Pancreas (tissue), 10 donors: Measurements from ENCODE around the gene SLC5A2. TPM values are rescaled to one million over a fixed set of nuclear protein-coding genes. Genes with fewer than 3 reads are reported as not detected.

Experiments
- ATAC-seq, 4 donors: fragments of 200-7000 bp; cut with Tn5 transposase; one replicate each; pipeline versions ENCODE4 v1.8.0 to v1.9.1; 2020; ENCODE audit warnings: mild to moderate bottlenecking in 4 of 4, moderate library complexity in 4 of 4
- DNase-seq, 6 donors: peaks; one replicate each; pipeline ENCODE4 v3.0.0-alpha.2; 2020
- FAIRE-seq: peaks from 2 replicates; lab custom pipeline; 2012; peaks lifted over from hg19 to GRCh38; lab: Jason Lieb, UNC
- H3K27ac ChIP-seq, 4 donors: fragments of 200-600 bp; sonication (generic); 1 replicate in 3 of 4; 2 replicates in 1 of 4; pipeline versions ENCODE4 v1.5.0 to v1.8.0; 2020
- H3K27me3 ChIP-seq, 4 donors: fragments of 200-600 bp; one replicate each; pipeline ENCODE4 v1.8.0; 2021
- H3K36me3 ChIP-seq, 3 donors: fragments of 200-600 bp; sonication (generic) in 1 of 3; one replicate each; pipeline versions ENCODE4 v1.5.0 to v1.8.0; 2020 to 2021
- H3K4me1 ChIP-seq, 3 donors: fragments of 200-600 bp; one replicate each; pipeline ENCODE4 v1.8.0; 2021
- H3K4me3 ChIP-seq, 4 donors: fragments of 200-600 bp; sonication (generic) in 2 of 4; one replicate each; pipeline versions ENCODE4 v1.5.0 to v1.8.0; 2020 to 2021
- H3K9me3 ChIP-seq, 4 donors: fragments of 200-600 bp; one replicate each; pipeline ENCODE4 v1.8.0; 2021
- WGBS, 2 donors: extraction: QIAGEN DNeasy Blood & Tissue Kit; methylation state at CpG; one replicate each; pipeline ENCODE4 v1.1.7; 2013; 5-methylcytosine and 5-hydroxymethylcytosine counted together
- intact Hi-C, 3 donors: fragments of 100-400 bp; cut with DNase I; formaldehyde crosslinking; loops; one replicate each; pipeline versions ENCODE4 v1.11.1 to v1.14.2; 2022
- polyA plus RNA-seq, 2 donors: library from polyadenylated mRNA; stranded (reverse); fragments of 200-250 nt; gene quantifications; one replicate each; pipeline ENCODE4 v1.2.3, GENCODE V29; 2013
- total RNA-seq, 6 donors: library from RNA; stranded (reverse); fragmentation: NEBNext Ultra II Directional in 4 of 6; extraction: Animal tissue kit (Norgen Biotek cat#: 25700) in 4 of 6; gene quantifications; one replicate each; pipeline versions ENCODE4 v1.2.1 to v1.2.4, GENCODE V29; 2021 to 2023
- TF ChIP-seq, protein P1 (sequence below), 4 donors: fragments of 200-600 bp; sonication (generic) in 3 of 4; IDR thresholded peaks; one replicate each; pipeline versions ENCODE4 v1.5.0 to v1.8.0; 2021; ENCODE audit warnings: antibody characterized with exemption in 4 of 4
- donor health status: healthy with polysubstance abuse.
- donor health status: DM: no; HTN: no; CAD: no; lungs with moderate emphysema.
- donor health status: DM: no; HTN: no; CAD: no.
- donor health status: control.
- donor health status: control.
- donor health status: Bipolar disorder and iron deficiency.
- donor health status: DM: yes; HTN: yes; CAD: no.
- donor health status: DM: no; HTN: no; CAD: no.
- donor health status: DM: no; HTN: no; CAD: no.
- donor health status: DM: yes; HTN: yes; CAD: no.

SLC5A2 gene
- total and polyA plus RNA-seq, 8 donors: 0.35 to 4.9 (median 0.64) TPM

GRCh38 chr16:31475946-31476302 lies 7.0 kb upstream of the SLC5A2 start:
- intact Hi-C loops: no loop called here
- Histone ChIP-seq H3K36me3 (no peaks in the 10 kb centered on the region), H3K27me3 (no peaks in the 10 kb centered on the region), H3K9me3 (no peaks in the 10 kb centered on the region), H3K27ac (peak overlapping the region in 2 of 4 donors; percentile 85 to 91), H3K4me3 (peak overlapping the region in 2 of 4 donors; percentile 52 to 62), H3K4me1 (peaks cover 0 to 7% (median 3%) of the 10 kb centered on the region in 3 donors)
- FAIRE-seq (no peak), DNase-seq (no peak), ATAC-seq (peak in 1 of 4 donors; percentile 3)
- TF ChIP-seq, protein P1, sequence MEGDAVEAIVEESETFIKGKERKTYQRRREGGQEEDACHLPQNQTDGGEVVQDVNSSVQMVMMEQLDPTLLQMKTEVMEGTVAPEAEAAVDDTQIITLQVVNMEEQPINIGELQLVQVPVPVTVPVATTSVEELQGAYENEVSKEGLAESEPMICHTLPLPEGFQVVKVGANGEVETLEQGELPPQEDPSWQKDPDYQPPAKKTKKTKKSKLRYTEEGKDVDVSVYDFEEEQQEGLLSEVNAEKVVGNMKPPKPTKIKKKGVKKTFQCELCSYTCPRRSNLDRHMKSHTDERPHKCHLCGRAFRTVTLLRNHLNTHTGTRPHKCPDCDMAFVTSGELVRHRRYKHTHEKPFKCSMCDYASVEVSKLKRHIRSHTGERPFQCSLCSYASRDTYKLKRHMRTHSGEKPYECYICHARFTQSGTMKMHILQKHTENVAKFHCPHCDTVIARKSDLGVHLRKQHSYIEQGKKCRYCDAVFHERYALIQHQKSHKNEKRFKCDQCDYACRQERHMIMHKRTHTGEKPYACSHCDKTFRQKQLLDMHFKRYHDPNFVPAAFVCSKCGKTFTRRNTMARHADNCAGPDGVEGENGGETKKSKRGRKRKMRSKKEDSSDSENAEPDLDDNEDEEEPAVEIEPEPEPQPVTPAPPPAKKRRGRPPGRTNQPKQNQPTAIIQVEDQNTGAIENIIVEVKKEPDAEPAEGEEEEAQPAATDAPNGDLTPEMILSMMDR (IDR thresholded peaks at IDR 0.05): no peak
- whole genome bisulfite sequencing, 2 donors: 33 to 34% methylated on average over 26 of the region's 26 CpGs

- DNase-seq (peak; percentile 89 to 96 (median 95)), ATAC-seq (peak; percentile 85 to 92 (median 86)), FAIRE-seq (no peak)
- intact Hi-C loops: no loop called here
- TF ChIP-seq, protein P1 (IDR thresholded peaks at IDR 0.05): no peak
- H3K9me3 ChIP-seq: no peaks in the 10 kb centered on the region
- H3K4me1 ChIP-seq: peaks cover 0 to 7% (median 3%) of the 10 kb centered on the region in 3 donors
- H3K27ac ChIP-seq: peak overlapping the region; percentile 78 to 91 (median 88)
- WGBS, 2 donors: 10% methylated on average over 49 to 68 of the region's 68 CpGs
- H3K27me3 ChIP-seq: no peaks in the 10 kb centered on the region
- no peaks in the 10 kb centered on the region for H3K36me3 ChIP-seq
- peak overlapping the region; percentile 45 to 62 (median 54) for H3K4me3 ChIP-seq
Measured at GRCh38 chr16:31476303-31477219, 6.4 kb upstream of the SLC5A2 start.

- intact Hi-C loops: no loop called here
- peak; percentile 82 to 95 (median 84) for DNase-seq
- 9 to 14% methylated on average over 60 to 67 of the region's 67 CpGs for WGBS, 2 donors
- Histone ChIP-seq H3K27ac (peak overlapping the region; percentile 78 to 91 (median 88)), H3K9me3 (no peaks in the 10 kb centered on the region), H3K4me3 (peak overlapping the region; percentile 45 to 62 (median 54)), H3K27me3 (no peaks in the 10 kb centered on the region), H3K4me1 (peaks cover 0 to 7% (median 3%) of the 10 kb centered on the region in 3 donors), H3K36me3 (no peaks in the 10 kb centered on the region)
- FAIRE-seq: no peak
- TF ChIP-seq, protein P1 (IDR thresholded peaks at IDR 0.05): peak; percentile 29 to 55 (median 40)
- ATAC-seq: peak; percentile 76 to 83 (median 78)
Measured at GRCh38 chr16:31477220-31478216, 5.4 kb upstream of the SLC5A2 start.

DNA sequence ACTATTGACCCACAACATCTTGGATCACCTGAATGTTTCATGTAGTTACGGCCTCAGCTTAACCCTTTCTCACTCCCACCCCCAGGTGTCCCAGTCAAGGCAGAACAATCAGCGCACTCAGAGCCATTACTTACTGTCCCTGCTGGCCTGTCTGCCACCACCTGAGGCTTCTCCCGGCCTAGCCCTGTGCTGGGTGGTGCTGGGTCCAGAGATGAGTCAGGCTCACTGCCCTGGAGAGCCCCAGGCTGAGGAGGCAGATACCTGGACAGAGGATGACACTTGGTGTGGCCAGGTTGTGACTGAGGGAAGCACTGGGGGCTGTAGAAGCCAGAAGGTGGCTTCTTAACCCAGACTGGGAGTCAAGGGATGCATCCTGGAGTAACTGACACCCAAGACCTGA lies 4.0 kb upstream of the SLC5A2 start:
- WGBS, 2 donors: 85 to 86% methylated on average over 3 of the region's 3 CpGs
- intact Hi-C loops: no loop called here
- ATAC-seq (no peak), DNase-seq (no peak), FAIRE-seq (no peak)
- Histone ChIP-seq H3K9me3 (no peaks in the 10 kb centered on the region), H3K4me3 (no peak overlapping the region), H3K27ac (no peak overlapping the region), H3K4me1 (peaks cover 0 to 3% (median 3%) of the 10 kb centered on the region in 3 donors), H3K27me3 (no peaks in the 10 kb centered on the region), H3K36me3 (no peaks in the 10 kb centered on the region)
- TF ChIP-seq, protein P1 (IDR thresholded peaks at IDR 0.05): no peak
